ENCODE results near the gene TP53I11. TPM values are rescaled to one million over a fixed set of nuclear protein-coding genes. Genes with fewer than 3 reads are reported as not detected.

The TP53I11 gene
- total RNA-seq, 1 donor from 2014 or later, result 23.1 TPM

GRCh38 chr11:44957040-44957515 is 6.4 kb upstream of the TP53I11 start:
- Histone ChIP-seq H3K4me3 (peak overlapping the region; percentile 30), H3K79me2 (ENCODE audit: low read depth) (no peaks in the 10 kb centered on the region), H2AFZ (replicated peaks) (peak overlapping the region; percentile 59), H3K4me1 (peaks cover 65% of the 10 kb centered on the region), H3K27ac (no peak overlapping the region), H3K36me3 (no peaks in the 10 kb centered on the region), H3K27me3 (peaks cover 21% of the 10 kb centered on the region), H3K9me3 (ENCODE audit: low read depth) (no peaks in the 10 kb centered on the region), H3K9ac (no peak overlapping the region), H4K20me1 (ENCODE audit: low read depth) (no peaks in the 10 kb centered on the region), H3K4me2 (peak overlapping the region; percentile 74), H3F3A (ENCODE audit: low read depth) (peaks cover 67% of the 10 kb centered on the region)
- Mint-ChIP-seq H3K36me3 (no peaks in the 10 kb centered on the region), H3K27me3 (ENCODE audit: insufficient read depth, low read depth) (peaks cover 28% of the 10 kb centered on the region), H3K4me3 (peak overlapping the region; percentile 58), H3K9me3 (no peaks in the 10 kb centered on the region), H3K4me1 (peaks cover 68% of the 10 kb centered on the region), H3K27ac (no peak overlapping the region)
- TF ChIP-seq EZH2 (IDR thresholded peaks at IDR 0.05), result no peak
- TF ChIP-seq, protein P1, sequence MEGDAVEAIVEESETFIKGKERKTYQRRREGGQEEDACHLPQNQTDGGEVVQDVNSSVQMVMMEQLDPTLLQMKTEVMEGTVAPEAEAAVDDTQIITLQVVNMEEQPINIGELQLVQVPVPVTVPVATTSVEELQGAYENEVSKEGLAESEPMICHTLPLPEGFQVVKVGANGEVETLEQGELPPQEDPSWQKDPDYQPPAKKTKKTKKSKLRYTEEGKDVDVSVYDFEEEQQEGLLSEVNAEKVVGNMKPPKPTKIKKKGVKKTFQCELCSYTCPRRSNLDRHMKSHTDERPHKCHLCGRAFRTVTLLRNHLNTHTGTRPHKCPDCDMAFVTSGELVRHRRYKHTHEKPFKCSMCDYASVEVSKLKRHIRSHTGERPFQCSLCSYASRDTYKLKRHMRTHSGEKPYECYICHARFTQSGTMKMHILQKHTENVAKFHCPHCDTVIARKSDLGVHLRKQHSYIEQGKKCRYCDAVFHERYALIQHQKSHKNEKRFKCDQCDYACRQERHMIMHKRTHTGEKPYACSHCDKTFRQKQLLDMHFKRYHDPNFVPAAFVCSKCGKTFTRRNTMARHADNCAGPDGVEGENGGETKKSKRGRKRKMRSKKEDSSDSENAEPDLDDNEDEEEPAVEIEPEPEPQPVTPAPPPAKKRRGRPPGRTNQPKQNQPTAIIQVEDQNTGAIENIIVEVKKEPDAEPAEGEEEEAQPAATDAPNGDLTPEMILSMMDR (IDR thresholded peaks at IDR 0.05), result peak; percentile 18
- peak; percentile 67 for DNase-seq (ENCODE audit: low spot score)

GRCh38 chr11:44955015-44955738 is 4.5 kb upstream of the TP53I11 start:
- H3K79me2 ChIP-seq (ENCODE audit: low read depth), result peaks cover 4% of the 10 kb centered on the region
- peaks cover 60% of the 10 kb centered on the region for H3K4me1 Mint-ChIP-seq
- peaks cover 21% of the 10 kb centered on the region for H3K27me3 ChIP-seq
- no peaks in the 10 kb centered on the region for H3K36me3 ChIP-seq
- no peaks in the 10 kb centered on the region for H4K20me1 ChIP-seq (ENCODE audit: low read depth)
- no peak for DNase-seq (ENCODE audit: low spot score)
- no peak overlapping the region for H3K4me3 ChIP-seq
- no peak overlapping the region for H3K9ac ChIP-seq
- TF ChIP-seq, protein P1 (IDR thresholded peaks at IDR 0.05), result no peak
- TF ChIP-seq EZH2phosphoT487 (IDR thresholded peaks at IDR 0.05) (no peak), EZH2 (IDR thresholded peaks at IDR 0.05) (no peak)
- H3K9me3 Mint-ChIP-seq, result no peaks in the 10 kb centered on the region
- peaks cover 28% of the 10 kb centered on the region for H3K27me3 Mint-ChIP-seq (ENCODE audit: insufficient read depth, low read depth)
- H3K27ac Mint-ChIP-seq, result no peak overlapping the region
- no peak overlapping the region for H3K4me2 ChIP-seq
- H2AFZ ChIP-seq (replicated peaks), result no peak overlapping the region
- H3K36me3 Mint-ChIP-seq, result no peaks in the 10 kb centered on the region
- H3K4me1 ChIP-seq, result peaks cover 61% of the 10 kb centered on the region
- H3K27ac ChIP-seq, result no peak overlapping the region
- peaks cover 60% of the 10 kb centered on the region for H3F3A ChIP-seq (ENCODE audit: low read depth)
- H3K9me3 ChIP-seq (ENCODE audit: low read depth), result no peaks in the 10 kb centered on the region
- H3K4me3 Mint-ChIP-seq, result peak overlapping the region; percentile 21

- H3K4me2 ChIP-seq, result no peak overlapping the region
- peaks cover 21% of the 10 kb centered on the region for H3K27me3 ChIP-seq
Measured at GRCh38 chr11:44954051-44954906, 3.6 kb upstream of the TP53I11 start.

More at GRCh38 chr11:44954051-44954906, 3.6 kb upstream of the TP53I11 start:
- Mint-ChIP-seq H3K27ac (peak overlapping the region; percentile 42), H3K27me3 (ENCODE audit: insufficient read depth, low read depth) (peaks cover 21% of the 10 kb centered on the region), H3K4me1 (peaks cover 54% of the 10 kb centered on the region), H3K4me3 (no peak overlapping the region), H3K9me3 (no peaks in the 10 kb centered on the region), H3K36me3 (no peaks in the 10 kb centered on the region)
- Histone ChIP-seq H4K20me1 (ENCODE audit: low read depth) (peaks cover 3% of the 10 kb centered on the region), H3K36me3 (no peaks in the 10 kb centered on the region), H3F3A (ENCODE audit: low read depth) (peaks cover 52% of the 10 kb centered on the region), H2AFZ (replicated peaks) (no peak overlapping the region), H3K4me1 (peaks cover 52% of the 10 kb centered on the region), H3K9ac (no peak overlapping the region), H3K9me3 (ENCODE audit: low read depth) (no peaks in the 10 kb centered on the region), H3K79me2 (ENCODE audit: low read depth) (peaks cover 13% of the 10 kb centered on the region), H3K4me3 (no peak overlapping the region), H3K27ac (no peak overlapping the region)
- no peak for DNase-seq (ENCODE audit: low spot score)
- no peak for TF ChIP-seq EZH2 (IDR thresholded peaks at IDR 0.05)
- no peak for TF ChIP-seq EZH2phosphoT487 (IDR thresholded peaks at IDR 0.05)
- TF ChIP-seq, protein P1 (IDR thresholded peaks at IDR 0.05), result no peak

Measured in neural progenitor cell (in vitro differentiated cells).